ENCODE measurements around the gene RREB1.

RREB1 gene

DNA sequence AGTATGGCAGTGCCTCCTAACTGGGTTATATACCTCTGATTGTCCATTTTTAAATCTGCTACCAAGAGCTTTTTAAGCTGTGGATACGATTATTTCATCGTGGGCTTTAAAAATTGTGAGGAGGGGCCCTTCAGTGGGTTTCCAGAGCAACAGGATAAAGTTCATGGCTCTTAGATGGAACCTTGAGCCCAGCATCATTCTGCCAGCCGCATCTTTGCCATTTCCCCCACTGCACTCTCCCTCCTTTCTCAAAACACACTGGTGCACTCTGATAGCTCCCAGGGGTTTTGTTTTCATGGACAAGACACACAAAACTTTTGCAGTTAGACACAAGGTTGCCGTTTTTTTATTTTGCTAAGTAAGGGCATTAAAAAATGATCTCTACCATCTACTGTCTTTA is 54.1 kb downstream of the RREB1 start:
- no peak overlapping the region for H3K27ac ChIP-seq
- H3K4me1 ChIP-seq = peaks cover 2% of the 10 kb centered on the region
- H3K9me3 ChIP-seq (ENCODE audit: control insufficient read depth, low read length) = no peaks in the 10 kb centered on the region
- no peak overlapping the region for H3K4me3 ChIP-seq (ENCODE audit: low read depth, low read length)
- H2AFZ ChIP-seq = no peak overlapping the region
- H3K36me3 ChIP-seq (ENCODE audit: control insufficient read depth, insufficient read depth, low read length) = no peaks in the 10 kb centered on the region
- no peaks in the 10 kb centered on the region for H3K27me3 ChIP-seq (ENCODE audit: control insufficient read depth, insufficient read depth, low read length)
- H3K79me2 ChIP-seq = peaks cover 39% of the 10 kb centered on the region
- no peak overlapping the region for H3K9ac ChIP-seq
- no peak overlapping the region for H3K4me2 ChIP-seq (ENCODE audit: low read length)
- no peak for TF ChIP-seq CTCF (IDR thresholded peaks at IDR 0.05)

DNA sequence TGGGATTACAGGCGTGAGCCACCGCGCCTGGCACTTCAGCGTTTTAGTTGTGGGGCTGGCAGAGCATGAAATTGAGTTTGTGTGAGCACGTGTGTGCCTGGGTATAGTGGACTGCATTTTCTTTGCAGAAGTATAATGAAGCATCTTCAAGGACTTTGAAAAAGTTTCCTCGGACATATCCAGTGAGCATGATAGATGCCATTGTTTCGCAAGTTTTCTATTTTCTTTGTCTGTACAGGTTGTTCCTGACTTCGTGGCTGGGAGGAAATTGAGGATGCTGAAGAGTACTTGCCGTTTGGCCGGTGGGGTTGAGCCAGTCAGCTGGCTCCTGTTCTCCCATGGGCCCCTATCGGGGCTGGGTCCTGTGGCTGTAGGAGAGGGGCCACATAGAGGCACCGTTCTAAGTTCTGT is 55.9 kb downstream of the RREB1 start:
- no peaks in the 10 kb centered on the region for H3K36me3 ChIP-seq (ENCODE audit: control insufficient read depth, insufficient read depth, low read length)
- H2AFZ ChIP-seq = no peak overlapping the region
- H3K27me3 ChIP-seq (ENCODE audit: control insufficient read depth, insufficient read depth, low read length) = no peaks in the 10 kb centered on the region
- no peak overlapping the region for H3K4me3 ChIP-seq (ENCODE audit: low read depth, low read length)
- TF ChIP-seq CTCF (IDR thresholded peaks at IDR 0.05) = no peak
- no peaks in the 10 kb centered on the region for H3K9me3 ChIP-seq (ENCODE audit: control insufficient read depth, low read length)
- H3K27ac ChIP-seq = no peak overlapping the region
- H3K9ac ChIP-seq = no peak overlapping the region
- no peak overlapping the region for H3K4me2 ChIP-seq (ENCODE audit: low read length)
- H3K79me2 ChIP-seq = peaks cover 40% of the 10 kb centered on the region
- H3K4me1 ChIP-seq = peaks cover 2% of the 10 kb centered on the region

GRCh38 chr6:7164536-7165001 is 56.8 kb downstream of the RREB1 start:
- H3K4me2 ChIP-seq (ENCODE audit: low read length) = no peak overlapping the region
- H3K9ac ChIP-seq = no peak overlapping the region
- H3K4me1 ChIP-seq = peaks cover 8% of the 10 kb centered on the region
- no peak overlapping the region for H2AFZ ChIP-seq
- no peaks in the 10 kb centered on the region for H3K9me3 ChIP-seq (ENCODE audit: control insufficient read depth, low read length)
- no peak overlapping the region for H3K4me3 ChIP-seq (ENCODE audit: low read depth, low read length)
- H3K79me2 ChIP-seq = peaks cover 44% of the 10 kb centered on the region
- no peak overlapping the region for H3K27ac ChIP-seq
- H3K27me3 ChIP-seq (ENCODE audit: control insufficient read depth, insufficient read depth, low read length) = no peaks in the 10 kb centered on the region
- no peak for TF ChIP-seq CTCF (IDR thresholded peaks at IDR 0.05)
- H3K36me3 ChIP-seq (ENCODE audit: control insufficient read depth, insufficient read depth, low read length) = no peaks in the 10 kb centered on the region

- H3K4me1 ChIP-seq = peaks cover 8% of the 10 kb centered on the region
- no peak overlapping the region for H3K4me3 ChIP-seq (ENCODE audit: low read depth, low read length)
- no peaks in the 10 kb centered on the region for H3K36me3 ChIP-seq (ENCODE audit: control insufficient read depth, insufficient read depth, low read length)
- no peak for TF ChIP-seq CTCF (IDR thresholded peaks at IDR 0.05)
- H3K4me2 ChIP-seq (ENCODE audit: low read length) = no peak overlapping the region
- no peak overlapping the region for H3K9ac ChIP-seq
- H3K9me3 ChIP-seq (ENCODE audit: control insufficient read depth, low read length) = no peaks in the 10 kb centered on the region
- no peak overlapping the region for H3K27ac ChIP-seq
- H3K27me3 ChIP-seq (ENCODE audit: control insufficient read depth, insufficient read depth, low read length) = no peaks in the 10 kb centered on the region
- H3K79me2 ChIP-seq = peaks cover 47% of the 10 kb centered on the region
- no peak overlapping the region for H2AFZ ChIP-seq
These were observed 57.5 kb downstream of the RREB1 start for GRCh38 chr6:7165002-7165889.

- Histone ChIP-seq H3K79me2 (peaks cover 46% of the 10 kb centered on the region), H3K27me3 (ENCODE audit: control insufficient read depth, insufficient read depth, low read length) (no peaks in the 10 kb centered on the region), H3K27ac (no peak overlapping the region), H2AFZ (no peak overlapping the region), H3K9ac (no peak overlapping the region), H3K4me3 (ENCODE audit: low read depth, low read length) (no peak overlapping the region), H3K9me3 (ENCODE audit: control insufficient read depth, low read length) (no peaks in the 10 kb centered on the region), H3K4me1 (peaks cover 8% of the 10 kb centered on the region), H3K36me3 (ENCODE audit: control insufficient read depth, insufficient read depth, low read length) (no peaks in the 10 kb centered on the region), H3K4me2 (ENCODE audit: low read length) (no peak overlapping the region)
- TF ChIP-seq CTCF (IDR thresholded peaks at IDR 0.05) = no peak
These were observed 58.1 kb downstream of the RREB1 start for GRCh38 chr6:7165890-7166267.

All from parathyroid adenoma (tissue), 2 donors.